PFSK-1 (cell line): ENCODE results near the gene UBE2L3.

Experiments
- FOXP2 ChIP-seq: optimal IDR thresholded peaks from 2 replicates; pipeline ENCODE3; 2011; ENCODE audit warnings: borderline replicate concordance, control low read depth, inconsistent platforms; ENCODE audit not compliant: insufficient read depth; ENCODE audit errors: extremely low read length, extremely low read depth
- POLR2AphosphoS5 ChIP-seq: IDR thresholded peaks from 2 replicates; pipeline ENCODE4 v1.6.1; 2012; ENCODE audit warnings: low read depth, mild to moderate bottlenecking, control low read depth, low read length, moderate library complexity
- SIN3A ChIP-seq: IDR thresholded peaks from 2 replicates; pipeline ENCODE4 v1.6.1; 2012; ENCODE audit warnings: mild to moderate bottlenecking, low read length, moderate library complexity, borderline replicate concordance; ENCODE audit not compliant: insufficient read depth
- TAF1 ChIP-seq: IDR thresholded peaks from 2 replicates; pipeline ENCODE4 v1.6.1; 2012; ENCODE audit warnings: low read length, control low read depth, borderline replicate concordance; ENCODE audit not compliant: insufficient read depth
- TF ChIP-seq, protein P1 (sequence below), 2 experiments: IDR thresholded peaks; 2 replicates each; pipeline versions ENCODE4 v1.6.1 to v1.8.0; 2011 to 2012; ENCODE audit warnings: low read depth in 2 of 2, low read length in 2 of 2, control low read depth in 1 of 2, inconsistent platforms in 1 of 2, mild to moderate bottlenecking in 1 of 2, moderate library complexity in 1 of 2; ENCODE audit not compliant: insufficient read depth in 1 of 2

UBE2L3 gene

GRCh38 chr22:21669026-21669425, 101.5 kb downstream of the UBE2L3 start:
- TF ChIP-seq, protein P1, sequence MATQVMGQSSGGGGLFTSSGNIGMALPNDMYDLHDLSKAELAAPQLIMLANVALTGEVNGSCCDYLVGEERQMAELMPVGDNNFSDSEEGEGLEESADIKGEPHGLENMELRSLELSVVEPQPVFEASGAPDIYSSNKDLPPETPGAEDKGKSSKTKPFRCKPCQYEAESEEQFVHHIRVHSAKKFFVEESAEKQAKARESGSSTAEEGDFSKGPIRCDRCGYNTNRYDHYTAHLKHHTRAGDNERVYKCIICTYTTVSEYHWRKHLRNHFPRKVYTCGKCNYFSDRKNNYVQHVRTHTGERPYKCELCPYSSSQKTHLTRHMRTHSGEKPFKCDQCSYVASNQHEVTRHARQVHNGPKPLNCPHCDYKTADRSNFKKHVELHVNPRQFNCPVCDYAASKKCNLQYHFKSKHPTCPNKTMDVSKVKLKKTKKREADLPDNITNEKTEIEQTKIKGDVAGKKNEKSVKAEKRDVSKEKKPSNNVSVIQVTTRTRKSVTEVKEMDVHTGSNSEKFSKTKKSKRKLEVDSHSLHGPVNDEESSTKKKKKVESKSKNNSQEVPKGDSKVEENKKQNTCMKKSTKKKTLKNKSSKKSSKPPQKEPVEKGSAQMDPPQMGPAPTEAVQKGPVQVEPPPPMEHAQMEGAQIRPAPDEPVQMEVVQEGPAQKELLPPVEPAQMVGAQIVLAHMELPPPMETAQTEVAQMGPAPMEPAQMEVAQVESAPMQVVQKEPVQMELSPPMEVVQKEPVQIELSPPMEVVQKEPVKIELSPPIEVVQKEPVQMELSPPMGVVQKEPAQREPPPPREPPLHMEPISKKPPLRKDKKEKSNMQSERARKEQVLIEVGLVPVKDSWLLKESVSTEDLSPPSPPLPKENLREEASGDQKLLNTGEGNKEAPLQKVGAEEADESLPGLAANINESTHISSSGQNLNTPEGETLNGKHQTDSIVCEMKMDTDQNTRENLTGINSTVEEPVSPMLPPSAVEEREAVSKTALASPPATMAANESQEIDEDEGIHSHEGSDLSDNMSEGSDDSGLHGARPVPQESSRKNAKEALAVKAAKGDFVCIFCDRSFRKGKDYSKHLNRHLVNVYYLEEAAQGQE (IDR thresholded peaks at IDR 0.05; ENCODE audit: insufficient read depth in 1 of 2, low read depth in 2 of 2, low read length in 2 of 2) = no peak
- no peak for TF ChIP-seq POLR2AphosphoS5
- no peak for TF ChIP-seq SIN3A
- no peak for TF ChIP-seq FOXP2
- no peak for TF ChIP-seq TAF1

DNA sequence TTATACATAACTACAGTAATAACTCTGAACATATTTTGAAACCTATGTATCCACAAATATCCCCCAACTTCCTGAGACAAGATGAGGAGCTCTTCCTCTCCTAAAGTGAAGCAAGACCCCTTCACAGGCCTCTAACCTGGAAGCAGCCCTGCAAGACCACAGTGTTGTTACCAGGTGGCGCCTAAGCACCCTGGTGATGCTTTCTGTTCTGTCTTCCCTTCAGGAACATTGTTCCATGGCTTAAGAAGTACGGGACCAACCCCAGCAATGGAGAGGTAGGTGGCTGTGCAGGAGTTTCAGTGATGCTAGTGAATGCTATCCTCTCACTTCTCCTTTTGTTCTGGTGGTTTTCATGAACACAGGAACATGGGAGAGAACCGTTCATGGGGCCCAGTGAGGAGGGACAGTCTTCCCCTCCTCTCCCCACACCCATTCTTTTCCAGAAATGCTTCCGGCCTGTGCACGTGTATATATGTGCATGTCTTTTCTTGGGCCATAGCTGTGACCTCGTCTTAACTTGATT, 104.7 kb downstream of the UBE2L3 start:
- no peak for TF ChIP-seq TAF1
- TF ChIP-seq FOXP2 = no peak
- TF ChIP-seq SIN3A = no peak
- TF ChIP-seq, protein P1 (IDR thresholded peaks at IDR 0.05; ENCODE audit: insufficient read depth in 1 of 2, low read depth in 2 of 2, low read length in 2 of 2) = no peak
- TF ChIP-seq POLR2AphosphoS5 = no peak
